K562 (cell line): ENCODE measurements around the gene IQCN. TPM values are rescaled to one million over a fixed set of nuclear protein-coding genes. Genes with fewer than 3 reads are reported as not detected.

ENCODE experiments used
- FOXJ3 ChIP-seq: sonication (generic); formaldehyde crosslinking; IDR thresholded peaks from 2 replicates; pipeline ENCODE4 v1.4.0; 2020; ENCODE audit warnings: mild to moderate bottlenecking, missing genetic modification reagents
- HDGF ChIP-seq: fragments of 450-650 bp; IDR thresholded peaks from 2 replicates; pipeline ENCODE4 v1.6.1; 2016
- LARP7 ChIP-seq: fragments of 450-650 bp; IDR thresholded peaks from 2 replicates; pipeline ENCODE4 v1.6.1; 2016
- MEF2D ChIP-seq: conservative IDR thresholded peaks from 2 replicates; pipeline ENCODE4 v1.6.1; 2016; ENCODE audit warnings: low read depth, missing genetic modification characterization, missing compliant biosample characterization
- SAFB2 ChIP-seq: fragments of 200-400 bp; formaldehyde crosslinking; IDR thresholded peaks from 2 replicates; pipeline ENCODE4 v1.6.1; 2018; ENCODE audit warnings: borderline replicate concordance, low read length, low read depth, moderate library complexity; ENCODE audit not compliant: severe bottlenecking
- ZNF583 ChIP-seq: fragments of 250-450 bp; sonication (Bioruptor Pico); IDR thresholded peaks from 2 replicates; pipeline ENCODE4 v1.4.0; 2020
- ZNF586 ChIP-seq: fragments of 450-650 bp; formaldehyde crosslinking; conservative IDR thresholded peaks from 2 replicates; pipeline ENCODE4 v1.4.0; 2020; ENCODE audit warnings: mild to moderate bottlenecking, moderate library complexity
- polyA plus RNA-seq, 8 experiments: library from polyadenylated mRNA; depleted of rRNA in 4 of 8; stranded (reverse) in 5 of 8; unstranded in 3 of 8; fragments of >200 nt; fragmentation: Nextera tagmentation in 2 of 8; fragmentation: Illumina TruSeq in 1 of 8; extraction: Ambion mirVana in 2 of 8; extraction: Trizol in 1 of 8; gene quantifications; 2 replicates each; pipeline versions ENCODE4 v1.2.1 to v1.2.3, GENCODE V29; 2011 to 2014; ENCODE audit warnings: inconsistent platforms in 1 of 8, missing spikeins in 1 of 8
- total RNA-seq, 7 experiments: library from RNA; depleted of rRNA in 6 of 7; stranded (reverse); fragments of >200 nt in 6 of 7; fragmentation: Illumina TruSeq in 2 of 7; extraction: Trizol in 2 of 7; gene quantifications; 2 replicates each; pipeline versions ENCODE4 v1.2.1 to v1.2.3, GENCODE V29; 2011 to 2021; ENCODE audit warnings: low replicate concordance in 1 of 7
- TF ChIP-seq, protein P1 (sequence below): fragments of 450-650 bp; IDR thresholded peaks from 2 replicates; pipeline ENCODE4 v1.7.1; 2018; ENCODE audit warnings: mild to moderate bottlenecking, low read depth; ENCODE audit not compliant: partially characterized antibody
- TF ChIP-seq, protein P2 (sequence below): fragments of 450-650 bp; IDR thresholded peaks from 2 replicates; pipeline ENCODE4 v1.6.1; 2016
- TF ChIP-seq, protein P3 (sequence below): fragments of 250-450 bp; sonication (Bioruptor Pico); IDR thresholded peaks from 2 replicates; pipeline ENCODE4 v1.4.0; 2020; ENCODE audit warnings: mild to moderate bottlenecking, moderate library complexity

The IQCN gene
- total and polyA plus RNA-seq, 9 of the 15 experiments (the other 6 are each of a cell fraction or from before 2014, with no cell fraction given), result 0.01 to 0.07 (median 0.04) TPM; not detected in 3

DNA sequence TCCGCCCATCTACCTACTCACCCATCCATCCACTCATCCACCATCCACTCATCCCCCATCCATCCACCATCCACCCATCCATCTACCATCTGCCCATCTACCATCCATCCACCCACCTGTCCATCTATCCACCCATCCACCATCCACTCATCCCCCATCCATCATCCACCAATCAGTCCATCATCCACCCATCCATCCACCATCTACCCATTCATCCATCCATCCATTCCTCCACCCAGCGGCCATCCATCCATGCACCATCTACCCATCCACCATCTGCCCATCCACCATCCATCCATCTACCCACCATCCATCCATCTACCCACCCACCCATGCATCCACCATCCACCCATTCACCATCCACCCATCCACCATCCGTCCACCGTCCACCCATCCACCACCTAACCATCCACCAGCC lies 20.8 kb upstream of the IQCN start (continued):
- TF ChIP-seq, protein P1, sequence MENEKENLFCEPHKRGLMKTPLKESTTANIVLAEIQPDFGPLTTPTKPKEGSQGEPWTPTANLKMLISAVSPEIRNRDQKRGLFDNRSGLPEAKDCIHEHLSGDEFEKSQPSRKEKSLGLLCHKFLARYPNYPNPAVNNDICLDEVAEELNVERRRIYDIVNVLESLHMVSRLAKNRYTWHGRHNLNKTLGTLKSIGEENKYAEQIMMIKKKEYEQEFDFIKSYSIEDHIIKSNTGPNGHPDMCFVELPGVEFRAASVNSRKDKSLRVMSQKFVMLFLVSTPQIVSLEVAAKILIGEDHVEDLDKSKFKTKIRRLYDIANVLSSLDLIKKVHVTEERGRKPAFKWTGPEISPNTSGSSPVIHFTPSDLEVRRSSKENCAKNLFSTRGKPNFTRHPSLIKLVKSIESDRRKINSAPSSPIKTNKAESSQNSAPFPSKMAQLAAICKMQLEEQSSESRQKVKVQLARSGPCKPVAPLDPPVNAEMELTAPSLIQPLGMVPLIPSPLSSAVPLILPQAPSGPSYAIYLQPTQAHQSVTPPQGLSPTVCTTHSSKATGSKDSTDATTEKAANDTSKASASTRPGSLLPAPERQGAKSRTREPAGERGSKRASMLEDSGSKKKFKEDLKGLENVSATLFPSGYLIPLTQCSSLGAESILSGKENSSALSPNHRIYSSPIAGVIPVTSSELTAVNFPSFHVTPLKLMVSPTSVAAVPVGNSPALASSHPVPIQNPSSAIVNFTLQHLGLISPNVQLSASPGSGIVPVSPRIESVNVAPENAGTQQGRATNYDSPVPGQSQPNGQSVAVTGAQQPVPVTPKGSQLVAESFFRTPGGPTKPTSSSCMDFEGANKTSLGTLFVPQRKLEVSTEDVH, result no peak
- no peak for TF ChIP-seq ZNF583
- TF ChIP-seq LARP7, result 0 out of 2 replicates have a peak, but pooled peaks have one; percentile 40
- peak; percentile 29; the same call in 1 of the 2 replicates for TF ChIP-seq HDGF
- no peak for TF ChIP-seq SAFB2
- no peak for TF ChIP-seq ZNF586 (CRISPR knock-in tag)
- no peak for TF ChIP-seq FOXJ3 (CRISPR knock-in tag)
- TF ChIP-seq, protein P2, sequence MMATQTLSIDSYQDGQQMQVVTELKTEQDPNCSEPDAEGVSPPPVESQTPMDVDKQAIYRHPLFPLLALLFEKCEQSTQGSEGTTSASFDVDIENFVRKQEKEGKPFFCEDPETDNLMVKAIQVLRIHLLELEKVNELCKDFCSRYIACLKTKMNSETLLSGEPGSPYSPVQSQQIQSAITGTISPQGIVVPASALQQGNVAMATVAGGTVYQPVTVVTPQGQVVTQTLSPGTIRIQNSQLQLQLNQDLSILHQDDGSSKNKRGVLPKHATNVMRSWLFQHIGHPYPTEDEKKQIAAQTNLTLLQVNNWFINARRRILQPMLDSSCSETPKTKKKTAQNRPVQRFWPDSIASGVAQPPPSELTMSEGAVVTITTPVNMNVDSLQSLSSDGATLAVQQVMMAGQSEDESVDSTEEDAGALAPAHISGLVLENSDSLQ, result peak; percentile 53
- no peak for TF ChIP-seq MEF2D (tag)
- TF ChIP-seq, protein P3, sequence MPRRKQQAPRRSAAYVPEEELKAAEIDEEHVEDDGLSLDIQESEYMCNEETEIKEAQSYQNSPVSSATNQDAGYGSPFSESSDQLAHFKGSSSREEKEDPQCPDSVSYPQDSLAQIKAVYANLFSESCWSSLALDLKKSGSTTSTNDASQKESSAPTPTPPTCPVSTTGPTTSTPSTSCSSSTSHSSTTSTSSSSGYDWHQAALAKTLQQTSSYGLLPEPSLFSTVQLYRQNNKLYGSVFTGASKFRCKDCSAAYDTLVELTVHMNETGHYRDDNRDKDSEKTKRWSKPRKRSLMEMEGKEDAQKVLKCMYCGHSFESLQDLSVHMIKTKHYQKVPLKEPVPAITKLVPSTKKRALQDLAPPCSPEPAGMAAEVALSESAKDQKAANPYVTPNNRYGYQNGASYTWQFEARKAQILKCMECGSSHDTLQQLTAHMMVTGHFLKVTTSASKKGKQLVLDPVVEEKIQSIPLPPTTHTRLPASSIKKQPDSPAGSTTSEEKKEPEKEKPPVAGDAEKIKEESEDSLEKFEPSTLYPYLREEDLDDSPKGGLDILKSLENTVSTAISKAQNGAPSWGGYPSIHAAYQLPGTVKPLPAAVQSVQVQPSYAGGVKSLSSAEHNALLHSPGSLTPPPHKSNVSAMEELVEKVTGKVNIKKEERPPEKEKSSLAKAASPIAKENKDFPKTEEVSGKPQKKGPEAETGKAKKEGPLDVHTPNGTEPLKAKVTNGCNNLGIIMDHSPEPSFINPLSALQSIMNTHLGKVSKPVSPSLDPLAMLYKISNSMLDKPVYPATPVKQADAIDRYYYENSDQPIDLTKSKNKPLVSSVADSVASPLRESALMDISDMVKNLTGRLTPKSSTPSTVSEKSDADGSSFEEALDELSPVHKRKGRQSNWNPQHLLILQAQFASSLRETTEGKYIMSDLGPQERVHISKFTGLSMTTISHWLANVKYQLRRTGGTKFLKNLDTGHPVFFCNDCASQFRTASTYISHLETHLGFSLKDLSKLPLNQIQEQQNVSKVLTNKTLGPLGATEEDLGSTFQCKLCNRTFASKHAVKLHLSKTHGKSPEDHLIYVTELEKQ (CRISPR knock-in tag), result no peak
